ENCODE measurements around the gene BHLHE23.

- TF ChIP-seq, protein P1, sequence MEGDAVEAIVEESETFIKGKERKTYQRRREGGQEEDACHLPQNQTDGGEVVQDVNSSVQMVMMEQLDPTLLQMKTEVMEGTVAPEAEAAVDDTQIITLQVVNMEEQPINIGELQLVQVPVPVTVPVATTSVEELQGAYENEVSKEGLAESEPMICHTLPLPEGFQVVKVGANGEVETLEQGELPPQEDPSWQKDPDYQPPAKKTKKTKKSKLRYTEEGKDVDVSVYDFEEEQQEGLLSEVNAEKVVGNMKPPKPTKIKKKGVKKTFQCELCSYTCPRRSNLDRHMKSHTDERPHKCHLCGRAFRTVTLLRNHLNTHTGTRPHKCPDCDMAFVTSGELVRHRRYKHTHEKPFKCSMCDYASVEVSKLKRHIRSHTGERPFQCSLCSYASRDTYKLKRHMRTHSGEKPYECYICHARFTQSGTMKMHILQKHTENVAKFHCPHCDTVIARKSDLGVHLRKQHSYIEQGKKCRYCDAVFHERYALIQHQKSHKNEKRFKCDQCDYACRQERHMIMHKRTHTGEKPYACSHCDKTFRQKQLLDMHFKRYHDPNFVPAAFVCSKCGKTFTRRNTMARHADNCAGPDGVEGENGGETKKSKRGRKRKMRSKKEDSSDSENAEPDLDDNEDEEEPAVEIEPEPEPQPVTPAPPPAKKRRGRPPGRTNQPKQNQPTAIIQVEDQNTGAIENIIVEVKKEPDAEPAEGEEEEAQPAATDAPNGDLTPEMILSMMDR (IDR thresholded peaks at IDR 0.05) = no peak
- TF ChIP-seq POLR2AphosphoS5 (IDR thresholded peaks at IDR 0.05; ENCODE audit: insufficient read depth in 1 of 2, low read depth in 1 of 2) = no peak
- no peak for TF ChIP-seq POLR2A (IDR thresholded peaks at IDR 0.05)
Measured at GRCh38 chr20:63052571-63053431, 46.0 kb upstream of the BHLHE23 start.

Data from vagina (tissue), 2 donors.